Fibroblast of peridontal ligament (primary cell): ENCODE measurements around the gene APOA4.

Source experiments
- DNase-seq: peaks from one replicate; pipeline ENCODE4 v3.0.0-alpha.2; 2010; ENCODE audit errors: extremely low read depth

Gene APOA4

GRCh38 chr11:116830184-116830912, 7.2 kb upstream of the APOA4 start:
- no peak for DNase-seq

GRCh38 chr11:116829525-116830183, 6.5 kb upstream of the APOA4 start, which contains the start of gene APOC3:
TSS of gene APOC3 (plus strand) at chr11:116829907. CDS start at chr11:116830583, 676 bp downstream.
- peak; percentile 24 for DNase-seq

GRCh38 chr11:116828632-116829524, 5.8 kb upstream of the APOA4 start:
- DNase-seq = no peak

GRCh38 chr11:116827461-116827860, 4.4 kb upstream of the APOA4 start:
- no peak for DNase-seq

- DNase-seq = no peak
These were observed 3.8 kb upstream of the APOA4 start for GRCh38 chr11:116826751-116827431.

GRCh38 chr11:116825854-116826750, 3.0 kb upstream of the APOA4 start:
- DNase-seq = no peak

GRCh38 chr11:116825434-116825833, 2.3 kb upstream of the APOA4 start:
- DNase-seq = no peak

- no peak for DNase-seq
These were observed 529 bp downstream of the APOA4 start for GRCh38 chr11:116822575-116822974.

GRCh38 chr11:116821050-116821918, 1.8 kb downstream of the APOA4 start:
- no peak for DNase-seq

- no peak for DNase-seq
These were observed 4.1 kb downstream of the APOA4 start for GRCh38 chr11:116819049-116819448.

GRCh38 chr11:116814502-116814901, 8.6 kb downstream of the APOA4 start:
- DNase-seq = no peak

GRCh38 chr11:116813781-116814471, 9.2 kb downstream of the APOA4 start:
- DNase-seq = no peak

- no peak for DNase-seq
These were observed 9.9 kb downstream of the APOA4 start for GRCh38 chr11:116813170-116813569.

- no peak for DNase-seq
These were observed 11.0 kb downstream of the APOA4 start for GRCh38 chr11:116812109-116812508.

- no peak for DNase-seq
These were observed 11.9 kb downstream of the APOA4 start for GRCh38 chr11:116811194-116811593.

- peak; percentile 26 for DNase-seq
These were observed 14.6 kb downstream of the APOA4 start for GRCh38 chr11:116808262-116809175.

- DNase-seq = no peak
These were observed 15.4 kb downstream of the APOA4 start for GRCh38 chr11:116807601-116808261.
